Measurements from ENCODE around the gene ZBBX.

ZBBX gene

DNA sequence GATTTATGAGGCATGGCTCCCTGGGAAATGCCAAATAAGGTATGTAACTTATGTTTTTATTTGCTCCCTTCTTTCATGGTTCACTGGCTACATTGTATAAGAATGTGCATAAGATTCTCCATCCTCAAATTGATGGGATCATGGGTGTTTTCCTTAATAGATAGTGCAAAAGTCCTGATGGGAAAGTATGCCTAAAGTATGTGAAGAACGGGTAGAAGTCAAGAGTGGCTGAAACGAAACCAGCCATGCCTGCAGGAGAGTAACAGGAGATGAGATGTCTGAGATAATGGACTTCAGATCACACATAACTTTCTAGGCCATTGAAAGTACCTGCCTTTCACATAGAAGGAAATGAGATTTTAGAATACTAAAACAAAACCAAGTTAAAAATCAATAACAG is 56.5 kb downstream of the ZBBX start:
- CTCF ChIA-PET = interaction anchor here (0.8 to 1.1 kb wide), 2 partner anchors 11 to 49 kb away, joined by 3 read pairs; no protein-coding TSS in a partner anchor
- POLR2A ChIA-PET = no interaction called here
- TF ChIP-seq, protein P1, sequence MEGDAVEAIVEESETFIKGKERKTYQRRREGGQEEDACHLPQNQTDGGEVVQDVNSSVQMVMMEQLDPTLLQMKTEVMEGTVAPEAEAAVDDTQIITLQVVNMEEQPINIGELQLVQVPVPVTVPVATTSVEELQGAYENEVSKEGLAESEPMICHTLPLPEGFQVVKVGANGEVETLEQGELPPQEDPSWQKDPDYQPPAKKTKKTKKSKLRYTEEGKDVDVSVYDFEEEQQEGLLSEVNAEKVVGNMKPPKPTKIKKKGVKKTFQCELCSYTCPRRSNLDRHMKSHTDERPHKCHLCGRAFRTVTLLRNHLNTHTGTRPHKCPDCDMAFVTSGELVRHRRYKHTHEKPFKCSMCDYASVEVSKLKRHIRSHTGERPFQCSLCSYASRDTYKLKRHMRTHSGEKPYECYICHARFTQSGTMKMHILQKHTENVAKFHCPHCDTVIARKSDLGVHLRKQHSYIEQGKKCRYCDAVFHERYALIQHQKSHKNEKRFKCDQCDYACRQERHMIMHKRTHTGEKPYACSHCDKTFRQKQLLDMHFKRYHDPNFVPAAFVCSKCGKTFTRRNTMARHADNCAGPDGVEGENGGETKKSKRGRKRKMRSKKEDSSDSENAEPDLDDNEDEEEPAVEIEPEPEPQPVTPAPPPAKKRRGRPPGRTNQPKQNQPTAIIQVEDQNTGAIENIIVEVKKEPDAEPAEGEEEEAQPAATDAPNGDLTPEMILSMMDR (IDR thresholded peaks at IDR 0.05; ENCODE audit: control extremely low read depth, extremely low read depth, low read depth, missing control alignments) = no peak
- no peak for DNase-seq (ENCODE audit: extremely low spot score)

DNA sequence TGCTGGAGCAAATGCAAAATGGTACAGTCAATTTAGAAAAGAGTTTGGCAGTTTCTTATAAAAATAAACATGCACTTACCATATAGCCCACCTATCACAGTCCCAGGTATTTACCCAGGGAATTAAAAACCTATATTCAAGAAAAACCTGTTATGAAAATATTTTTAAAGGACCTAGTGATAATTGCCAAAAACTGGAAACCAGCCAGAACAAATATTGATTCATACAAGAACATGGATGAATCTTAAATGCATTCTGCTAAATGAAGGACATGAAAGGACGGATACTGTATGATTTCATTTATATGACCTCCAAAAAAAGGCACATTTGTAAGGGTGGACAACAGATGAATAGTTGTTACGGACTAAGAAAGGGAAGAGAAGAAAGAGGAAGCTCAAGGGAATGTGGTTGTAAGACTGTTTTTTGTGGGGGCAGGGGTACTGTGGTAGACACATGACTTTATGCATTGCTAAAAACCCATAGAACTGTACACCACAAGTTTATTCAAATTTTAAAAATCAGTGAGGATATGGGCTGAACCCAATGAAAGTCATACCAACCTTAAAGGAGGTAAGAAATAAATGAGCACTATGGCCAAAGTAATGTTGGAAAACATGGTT is 61.0 kb downstream of the ZBBX start:
- no peak for DNase-seq (ENCODE audit: extremely low spot score)
- ChIA-PET POLR2A (no interaction called here), CTCF (no interaction called here)
- TF ChIP-seq, protein P1 (IDR thresholded peaks at IDR 0.05; ENCODE audit: control extremely low read depth, extremely low read depth, low read depth, missing control alignments) = no peak

DNA sequence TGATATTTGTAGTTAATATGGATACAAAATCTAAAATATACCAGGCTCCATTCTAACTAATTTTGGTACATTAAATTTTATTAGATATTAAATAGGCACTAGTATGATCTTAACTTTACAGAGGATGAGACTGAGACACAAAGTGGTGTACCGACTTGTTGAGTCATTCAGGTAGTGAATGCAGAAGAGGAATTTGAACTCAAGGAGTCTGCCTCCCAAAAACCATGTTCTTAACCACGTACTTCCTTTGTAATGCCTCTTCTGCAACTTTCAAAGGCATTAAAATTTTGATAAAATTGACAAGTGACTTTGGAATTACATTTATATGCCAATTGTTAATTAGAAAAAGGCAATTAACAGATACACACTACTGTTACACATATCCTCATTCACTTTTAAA is 61.8 kb downstream of the ZBBX start:
- ChIA-PET POLR2A (no interaction called here), CTCF (no interaction called here)
- TF ChIP-seq, protein P1 (IDR thresholded peaks at IDR 0.05; ENCODE audit: control extremely low read depth, extremely low read depth, low read depth, missing control alignments) = no peak
- no peak for DNase-seq (ENCODE audit: extremely low spot score)

DNA sequence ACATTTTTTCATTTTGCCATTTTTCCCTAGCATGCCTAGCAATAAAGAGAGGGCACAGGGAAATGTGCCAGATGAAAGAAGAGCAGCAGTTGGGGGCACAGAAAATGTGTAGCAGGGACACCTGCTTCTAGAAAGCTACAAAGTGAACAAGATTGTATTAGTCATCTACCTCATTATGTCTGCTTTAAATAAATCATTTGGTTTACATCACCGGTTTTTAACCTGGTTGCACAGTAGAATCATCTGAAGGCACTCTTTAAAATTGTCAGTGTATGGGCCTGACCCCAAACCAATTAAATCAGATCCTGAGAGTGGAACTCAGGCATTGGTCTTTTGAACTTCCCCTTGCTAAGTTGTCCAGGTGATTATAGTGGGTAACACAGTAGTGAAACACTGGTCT is 73.8 kb downstream of the ZBBX start:
- ChIA-PET CTCF (interaction anchor here (1.0 kb wide), 1 partner anchor 59 kb away, joined by 3 read pairs; no protein-coding TSS in a partner anchor), POLR2A (no interaction called here)
- TF ChIP-seq, protein P1 (IDR thresholded peaks at IDR 0.05; ENCODE audit: control extremely low read depth, extremely low read depth, low read depth, missing control alignments) = no peak
- DNase-seq (ENCODE audit: extremely low spot score) = no peak

DNA sequence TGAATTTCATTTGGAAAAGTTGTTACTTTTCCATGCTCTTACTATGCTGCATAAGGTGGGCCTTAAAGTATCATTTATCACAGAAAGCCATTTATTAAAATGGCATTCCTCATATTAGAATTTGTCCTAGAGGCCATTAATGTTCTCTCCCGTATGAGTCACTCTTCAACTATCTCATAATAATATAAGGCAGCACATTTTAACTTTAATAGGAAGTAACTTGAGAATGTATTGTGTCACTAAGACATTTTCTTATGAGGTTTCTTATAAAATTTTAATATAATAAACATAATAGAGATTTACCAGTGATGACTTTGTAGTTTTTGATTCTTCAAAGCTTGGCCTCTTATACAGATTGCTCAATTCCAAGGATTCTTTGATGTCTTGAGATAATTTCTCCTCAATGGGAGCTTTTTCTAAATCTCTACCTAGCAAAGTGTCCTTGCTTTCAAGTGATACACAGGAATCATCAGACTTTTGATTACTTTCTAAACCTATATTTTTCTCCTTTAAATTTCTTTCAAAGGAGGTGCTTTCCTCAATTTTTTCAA is 74.7 kb downstream of the ZBBX start:
- DNase-seq (ENCODE audit: extremely low spot score) = no peak
- POLR2A ChIA-PET = no interaction called here
- TF ChIP-seq, protein P1 (IDR thresholded peaks at IDR 0.05; ENCODE audit: control extremely low read depth, extremely low read depth, low read depth, missing control alignments) = no peak
- CTCF ChIA-PET = no interaction called here

DNA sequence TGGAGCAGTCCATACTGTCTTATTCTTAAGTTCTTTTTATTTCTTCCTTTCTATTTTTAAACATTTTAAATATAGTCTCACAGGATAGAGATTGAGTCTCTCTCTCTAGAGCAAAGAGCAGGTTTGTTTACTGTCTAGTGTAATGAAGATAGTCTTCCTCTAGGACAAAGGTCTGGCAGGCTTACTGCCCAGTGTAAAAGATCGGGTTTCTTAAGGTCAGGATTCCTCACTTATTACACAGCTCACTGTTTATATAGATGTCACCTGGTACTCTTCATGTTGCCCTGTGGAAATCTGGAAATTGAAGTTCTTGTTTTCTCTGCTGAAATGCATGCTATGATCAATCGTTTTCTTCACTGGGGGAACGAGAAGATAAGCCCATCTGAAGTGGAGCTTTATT is 76.0 kb downstream of the ZBBX start:
- POLR2A ChIA-PET = no interaction called here
- TF ChIP-seq, protein P1 (IDR thresholded peaks at IDR 0.05; ENCODE audit: control extremely low read depth, extremely low read depth, low read depth, missing control alignments) = no peak
- CTCF ChIA-PET = no interaction called here
- DNase-seq (ENCODE audit: extremely low spot score) = no peak
